HG03558 (cell line): Measurements from ENCODE around the gene ZNF304.
"Not testable (repeated sequence)": the region's sequence is repeated elsewhere in the genome, so short reads cannot be mapped to it uniquely, and the experiment has no call there.

Source experiments
- ATAC-seq: cut with Tn5 transposase; IDR thresholded peaks from one replicate; pipeline ENCODE4 v1.9.1; 2021; ENCODE audit warnings: moderate number of reproducible peaks; ENCODE audit not compliant: unreplicated experiment; ENCODE audit errors: extremely low read depth

Gene ZNF304

GRCh38 chr19:57359300-57359699 lies 8.2 kb downstream of the ZNF304 start:
- no peak for ATAC-seq

GRCh38 chr19:57362419-57362818 lies 11.3 kb downstream of the ZNF304 start:
- no peak for ATAC-seq

DNA sequence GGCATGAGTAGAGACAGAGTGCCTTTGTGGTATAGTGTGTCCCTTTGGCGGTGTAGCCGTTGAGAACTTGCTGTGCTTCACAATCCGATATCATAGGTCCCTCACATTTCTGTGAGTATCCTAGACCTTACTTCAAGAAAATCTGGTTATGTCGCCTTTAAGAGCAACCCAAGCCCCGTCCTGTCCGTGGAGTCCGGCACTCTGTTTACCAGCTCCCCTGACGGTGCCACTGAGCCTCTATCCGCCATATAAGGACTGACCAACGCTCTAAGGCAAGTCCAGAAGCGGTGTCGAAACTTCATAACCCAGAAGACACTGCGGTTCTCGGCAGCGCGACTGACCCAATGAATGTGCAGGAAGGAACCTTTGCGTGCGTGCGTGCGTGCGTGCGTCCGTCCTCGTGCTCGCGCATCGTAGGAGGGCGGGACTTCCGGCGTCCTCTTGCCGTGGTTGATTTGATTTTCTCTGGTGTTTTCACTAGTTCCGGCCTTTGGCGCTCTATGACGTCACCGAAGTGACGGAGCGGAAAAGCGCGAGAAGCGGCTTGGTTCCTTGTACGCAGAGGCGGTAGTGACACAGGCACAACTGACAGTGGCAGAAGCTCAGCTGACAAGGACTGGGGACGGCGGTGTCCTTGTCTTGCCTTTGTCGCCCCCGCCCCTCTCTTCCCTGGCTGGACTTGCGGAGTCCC lies 12.1 kb downstream of the ZNF304 start, which contains the start of the genes TRAPPC2B and ZNF547:
TSS of gene TRAPPC2B (plus strand) at position 555 of the 691 bp plus-strand sequence. CDS start 1,283 bp downstream, outside the sequence.
TSS of gene ZNF547 (plus strand) at position 555 of the 691 bp plus-strand sequence. CDS start 5,005 bp downstream, outside the sequence.
- peak; percentile 87 for ATAC-seq

- ATAC-seq = no peak
These were observed 12.7 kb downstream of the ZNF304 start for GRCh38 chr19:57363688-57364181.

DNA sequence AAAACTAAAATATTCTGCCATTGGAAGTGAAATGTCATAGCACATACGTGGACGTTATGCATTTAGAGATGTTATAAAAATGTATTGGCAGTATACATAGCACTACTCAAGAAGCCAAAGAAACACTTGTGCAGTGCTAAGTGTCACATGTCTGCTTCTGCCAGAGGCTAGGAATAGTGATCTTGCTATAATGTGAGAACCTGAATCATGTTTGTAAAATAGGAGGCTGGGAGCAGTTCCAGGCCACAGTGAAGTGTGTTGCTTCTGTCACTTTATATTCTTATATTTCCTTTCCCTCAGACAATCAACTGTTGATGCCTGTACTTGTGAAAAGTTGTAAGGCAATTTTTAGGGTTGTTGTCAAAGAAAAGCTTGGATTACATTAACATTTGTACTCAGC lies 15.7 kb downstream of the ZNF304 start:
- ATAC-seq = no peak

DNA sequence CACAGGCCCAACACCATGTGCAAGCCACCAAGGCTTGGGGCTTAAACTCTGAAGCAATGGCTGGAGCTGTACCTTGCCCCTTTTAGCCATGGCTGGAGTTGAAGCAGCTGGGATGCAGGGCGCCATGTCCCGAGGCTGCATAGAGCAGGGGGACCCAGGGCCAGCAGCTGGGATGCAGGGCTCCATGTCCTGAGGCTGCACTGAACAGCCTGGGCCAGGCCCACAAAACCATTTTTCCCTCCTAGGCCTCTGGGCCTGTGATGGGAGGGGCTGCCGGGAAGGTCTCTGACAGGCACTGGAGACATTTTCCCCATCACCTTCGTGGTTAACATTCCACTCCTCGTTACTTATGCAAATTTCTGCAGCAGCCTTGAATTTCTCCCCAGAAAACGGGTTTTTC lies 23.1 kb downstream of the ZNF304 start:
- no peak for ATAC-seq

GRCh38 chr19:57374647-57375046 lies 23.6 kb downstream of the ZNF304 start:
- not testable (repeated sequence) for ATAC-seq

DNA sequence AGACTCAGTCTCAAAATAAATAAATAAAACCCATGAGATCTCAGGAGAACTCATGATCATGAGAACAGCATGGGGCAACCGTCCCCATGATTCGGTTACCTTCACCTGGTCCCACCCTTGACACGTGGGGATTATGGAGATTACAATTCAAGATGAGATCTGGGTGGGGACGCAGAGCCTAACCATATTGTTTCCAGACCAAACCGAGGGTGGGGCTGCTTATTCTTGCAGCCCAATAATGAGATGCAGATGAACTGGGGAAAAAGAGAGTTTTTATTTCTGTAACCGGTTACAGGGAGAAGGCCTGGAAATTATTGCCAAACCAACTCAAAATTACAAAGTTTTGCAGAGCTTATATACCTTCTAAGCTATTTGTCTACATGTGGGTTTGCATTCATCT lies 25.1 kb downstream of the ZNF304 start:
- no peak for ATAC-seq

GRCh38 chr19:57377498-57378146 lies 26.6 kb downstream of the ZNF304 start:
- no peak for ATAC-seq

- no peak for ATAC-seq
These were observed 29.9 kb downstream of the ZNF304 start for GRCh38 chr19:57380923-57381322.

GRCh38 chr19:57382806-57383488 lies 31.9 kb downstream of the ZNF304 start:
- ATAC-seq = no peak

DNA sequence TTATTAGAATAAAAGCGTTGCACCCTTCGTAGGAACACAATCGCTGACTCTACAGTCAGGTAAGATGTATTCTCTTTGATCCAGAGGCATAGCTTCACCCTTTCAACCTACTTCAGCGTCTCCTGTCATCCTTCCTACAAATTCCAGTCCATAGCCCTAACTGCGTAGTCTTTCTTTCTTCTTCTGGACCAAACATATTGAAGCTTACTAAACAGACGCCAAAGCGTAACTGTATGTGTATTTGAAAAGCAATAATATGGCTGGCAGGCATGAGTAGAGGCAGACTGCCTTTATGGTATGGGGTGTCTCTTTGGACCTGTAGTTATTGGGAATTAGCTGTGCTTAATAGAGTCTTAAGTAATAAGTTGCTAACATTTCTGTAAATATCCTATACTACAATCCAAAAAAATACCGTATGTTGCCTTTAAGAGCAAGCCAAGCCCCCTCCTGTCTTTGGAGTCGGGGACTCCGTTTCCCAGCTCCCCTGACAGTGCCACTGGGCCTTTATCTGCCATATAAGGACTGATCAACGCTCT lies 38.2 kb downstream of the ZNF304 start:
- no peak for ATAC-seq

DNA sequence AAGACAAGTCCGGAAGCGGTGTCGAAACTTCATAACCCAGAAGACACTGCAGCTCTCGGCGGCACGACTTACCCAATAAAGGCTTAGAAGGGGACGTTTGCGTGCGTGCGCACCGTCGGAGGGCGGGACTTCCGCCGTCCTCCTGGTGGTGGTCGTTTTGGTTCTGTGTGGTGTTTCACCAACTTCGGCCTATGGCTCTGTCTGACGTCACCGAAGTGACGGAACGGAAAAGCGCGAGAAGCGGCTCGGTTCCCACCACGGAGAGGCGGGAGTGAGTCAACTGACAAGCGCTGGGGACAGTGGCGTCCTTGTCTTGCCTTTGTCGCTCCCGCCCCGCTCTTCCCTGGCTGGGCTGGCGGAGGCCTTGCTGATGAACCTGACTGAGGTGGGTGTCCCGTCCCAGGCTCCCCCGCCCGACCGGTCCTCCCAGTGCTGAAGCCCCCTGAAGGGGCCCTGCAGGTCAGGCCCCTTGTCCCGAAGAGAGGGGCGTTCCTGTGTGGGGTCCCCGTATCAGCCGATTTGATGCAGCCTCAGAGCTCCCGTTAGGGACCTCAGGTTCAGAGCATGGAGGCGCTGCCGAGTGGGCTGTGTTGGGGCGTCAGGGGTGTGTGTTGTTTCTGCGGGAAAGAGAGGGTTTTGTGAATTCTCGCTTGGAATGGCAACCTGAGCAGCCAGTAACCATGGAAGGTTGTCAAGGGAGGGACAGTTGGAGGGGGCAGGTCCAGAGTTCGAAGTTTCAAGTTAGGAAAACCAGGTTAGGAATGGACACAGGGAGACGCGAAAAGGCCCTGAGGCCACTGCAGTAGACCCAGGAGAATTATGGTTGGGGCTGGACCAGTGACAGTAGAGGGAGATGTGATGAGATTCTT lies 38.9 kb downstream of the ZNF304 start, which contains the start of gene ZNF548:
TSS of gene ZNF548 (plus strand) at position 125 of the 869 bp plus-strand sequence. CDS start at position 371, 246 bp downstream.
- peak; percentile 93 for ATAC-seq

DNA sequence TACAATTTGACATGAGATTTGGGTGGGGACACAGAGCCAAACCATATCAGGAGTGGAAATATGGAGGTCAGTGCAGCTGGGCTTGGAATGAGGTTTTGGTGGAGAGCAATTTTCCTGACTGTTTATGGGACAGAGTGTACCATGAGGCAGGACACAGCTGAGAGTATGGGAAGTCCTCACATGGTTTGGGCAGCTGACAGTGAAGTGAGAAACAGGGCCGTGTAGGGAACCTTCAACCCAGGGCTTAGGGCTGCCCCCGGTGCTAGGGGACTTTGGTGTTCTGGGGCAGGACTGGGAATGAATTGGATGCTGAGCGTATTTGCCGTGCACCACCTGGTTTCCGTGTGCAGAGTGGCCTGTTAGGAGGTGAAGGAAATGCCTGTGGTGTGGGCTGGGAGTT lies 44.6 kb downstream of the ZNF304 start:
- ATAC-seq = no peak

DNA sequence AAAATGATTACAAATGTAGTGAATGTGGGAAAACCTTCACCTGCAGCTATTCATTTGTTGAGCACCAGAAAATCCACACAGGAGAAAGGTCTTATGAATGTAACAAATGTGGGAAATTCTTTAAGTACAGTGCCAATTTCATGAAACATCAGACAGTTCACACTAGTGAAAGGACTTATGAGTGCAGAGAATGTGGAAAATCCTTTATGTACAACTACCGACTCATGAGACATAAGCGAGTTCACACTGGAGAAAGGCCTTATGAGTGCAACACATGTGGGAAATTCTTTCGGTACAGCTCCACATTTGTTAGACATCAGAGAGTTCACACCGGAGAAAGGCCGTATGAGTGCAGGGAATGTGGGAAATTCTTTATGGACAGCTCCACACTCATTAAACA lies 47.8 kb downstream of the ZNF304 start:
- no peak for ATAC-seq

GRCh38 chr19:57403737-57404563 lies 52.9 kb downstream of the ZNF304 start:
- no peak for ATAC-seq

- ATAC-seq = no peak
These were observed 55.5 kb downstream of the ZNF304 start for GRCh38 chr19:57406516-57407123.
